ENCODE measurements around the gene MAN2B2. TPM values are rescaled to one million over a fixed set of nuclear protein-coding genes. Genes with fewer than 3 reads are reported as not detected.

The MAN2B2 gene
- total RNA-seq, 1 donor from 2014 or later: 24.2 TPM

- Mint-ChIP-seq H3K27ac (no peak overlapping the region), H3K4me3 (no peak overlapping the region), H3K36me3 (ENCODE audit: low read depth) (no peaks in the 10 kb centered on the region), H3K9me3 (no peaks in the 10 kb centered on the region), H3K27me3 (peaks cover 43% of the 10 kb centered on the region), H3K4me1 (peaks cover 7% of the 10 kb centered on the region)
- ChIA-PET POLR2A (no interaction called here), CTCF (no interaction called here)
- DNase-seq (no peak), ATAC-seq (ENCODE audit: low read depth) (no peak)
- TF ChIP-seq CTCF (IDR thresholded peaks at IDR 0.05): no peak
- intact Hi-C loops (cut with micrococcal nuclease): no loop called here
Measured at GRCh38 chr4:6566391-6567190, 8.4 kb upstream of the MAN2B2 start.

GRCh38 chr4:6567218-6567617 is 7.8 kb upstream of the MAN2B2 start:
- no peak for TF ChIP-seq CTCF (IDR thresholded peaks at IDR 0.05)
- ChIA-PET POLR2A (interaction anchor here (0.7 kb wide), 1 partner anchor 64 kb away, joined by 4 read pairs; no protein-coding TSS in a partner anchor), CTCF (no interaction called here)
- H3K36me3 Mint-ChIP-seq (ENCODE audit: low read depth): no peaks in the 10 kb centered on the region
- no peak for DNase-seq
- no peak overlapping the region for H3K27ac Mint-ChIP-seq
- peaks cover 37% of the 10 kb centered on the region for H3K27me3 Mint-ChIP-seq
- H3K4me1 Mint-ChIP-seq: peaks cover 4% of the 10 kb centered on the region
- H3K4me3 Mint-ChIP-seq: no peak overlapping the region
- no peaks in the 10 kb centered on the region for H3K9me3 Mint-ChIP-seq
- intact Hi-C loops (cut with micrococcal nuclease): no loop called here
- ATAC-seq (ENCODE audit: low read depth): no peak

GRCh38 chr4:6568148-6568547 is 6.8 kb upstream of the MAN2B2 start:
- peaks cover 31% of the 10 kb centered on the region for H3K27me3 Mint-ChIP-seq
- H3K9me3 Mint-ChIP-seq: no peaks in the 10 kb centered on the region
- no peak overlapping the region for H3K27ac Mint-ChIP-seq
- no peak overlapping the region for H3K4me3 Mint-ChIP-seq
- H3K4me1 Mint-ChIP-seq: no peaks in the 10 kb centered on the region
- POLR2A ChIA-PET: no interaction called here
- no peak for DNase-seq
- intact Hi-C loops (cut with micrococcal nuclease): no loop called here
- no peaks in the 10 kb centered on the region for H3K36me3 Mint-ChIP-seq (ENCODE audit: low read depth)
- no peak for ATAC-seq (ENCODE audit: low read depth)
- CTCF ChIA-PET: no interaction called here
- TF ChIP-seq CTCF (IDR thresholded peaks at IDR 0.05): no peak

- no peaks in the 10 kb centered on the region for H3K9me3 Mint-ChIP-seq
- ATAC-seq (ENCODE audit: low read depth): no peak
- intact Hi-C loops (cut with micrococcal nuclease): no loop called here
- H3K4me1 Mint-ChIP-seq: no peaks in the 10 kb centered on the region
- no peaks in the 10 kb centered on the region for H3K36me3 Mint-ChIP-seq (ENCODE audit: low read depth)
- no peak overlapping the region for H3K4me3 Mint-ChIP-seq
- CTCF ChIA-PET: no interaction called here
- no peak for DNase-seq
- peaks cover 31% of the 10 kb centered on the region for H3K27me3 Mint-ChIP-seq
- no peak for TF ChIP-seq CTCF (IDR thresholded peaks at IDR 0.05)
- no peak overlapping the region for H3K27ac Mint-ChIP-seq
- POLR2A ChIA-PET: no interaction called here
Measured at GRCh38 chr4:6568689-6569332, 6.2 kb upstream of the MAN2B2 start.

- Mint-ChIP-seq H3K27me3 (peaks cover 11% of the 10 kb centered on the region), H3K36me3 (ENCODE audit: low read depth) (peaks cover 2% of the 10 kb centered on the region), H3K4me3 (no peak overlapping the region), H3K4me1 (peaks cover 12% of the 10 kb centered on the region), H3K27ac (no peak overlapping the region), H3K9me3 (no peaks in the 10 kb centered on the region)
- no peak for TF ChIP-seq CTCF (IDR thresholded peaks at IDR 0.05)
- ATAC-seq (ENCODE audit: low read depth) (no peak), DNase-seq (no peak)
- CTCF ChIA-PET: no interaction called here
- POLR2A ChIA-PET: no interaction called here
- intact Hi-C loops (cut with micrococcal nuclease): loop anchor here (10.0 kb wide), 2 partner anchors 303 to 493 kb away; partner anchors contain the start of gene GRPEL1
Measured at GRCh38 chr4:6571608-6572007, 3.4 kb upstream of the MAN2B2 start.
